ENCODE measurements around the gene LY6G5B.

LY6G5B gene

GRCh38 chr6:31662124-31662723 lies 7.6 kb upstream of the LY6G5B start:
- no peak for DNase-seq

GRCh38 chr6:31663126-31663960 lies 6.4 kb upstream of the LY6G5B start:
- DNase-seq = no peak

GRCh38 chr6:31663961-31664789 lies 5.6 kb upstream of the LY6G5B start:
- DNase-seq = peak in 2 of 58 donors; percentile 10 to 20

GRCh38 chr6:31664790-31665500 lies 4.8 kb upstream of the LY6G5B start, which contains the start of gene GPANK1:
TSS of gene GPANK1 (minus strand) at chr6:31664997. CDS start at chr6:31664478, 519 bp downstream.
- DNase-seq = peak; percentile 25 to 95 (median 84)

GRCh38 chr6:31665501-31666336 lies 4.1 kb upstream of the LY6G5B start, which contains the start of gene CSNK2B:
TSS of gene CSNK2B (plus strand) at chr6:31666080. CDS start at chr6:31666832, 752 bp downstream.
- peak; percentile 82 to 100 (median 98) for DNase-seq

- DNase-seq = no peak
Measured at GRCh38 chr6:31666337-31666965, 3.3 kb upstream of the LY6G5B start.

- no peak for DNase-seq
Measured at GRCh38 chr6:31676322-31676903, 6.6 kb downstream of the LY6G5B start.

GRCh38 chr6:31676904-31677303 lies 7.1 kb downstream of the LY6G5B start:
- no peak for DNase-seq

- DNase-seq = no peak
Measured at GRCh38 chr6:31677955-31678354, 8.2 kb downstream of the LY6G5B start.

GRCh38 chr6:31680226-31681134 lies 10.7 kb downstream of the LY6G5B start, which contains the start of gene LY6G5C:
TSS of gene LY6G5C (minus strand) at chr6:31681067. CDS start at chr6:31680373, 694 bp downstream.
- DNase-seq = peak in 57 of 58 donors; percentile 7 to 83 (median 60)

- DNase-seq = peak in 23 of 58 donors; percentile 3 to 47 (median 20)
Measured at GRCh38 chr6:31681135-31681671, 11.4 kb downstream of the LY6G5B start.

- DNase-seq = no peak
Measured at GRCh38 chr6:31683591-31683990, 13.8 kb downstream of the LY6G5B start.

GRCh38 chr6:31686483-31686882 lies 16.7 kb downstream of the LY6G5B start:
- DNase-seq = no peak

GRCh38 chr6:31687321-31687720 lies 17.5 kb downstream of the LY6G5B start:
- no peak for DNase-seq

GRCh38 chr6:31687860-31688693 lies 18.3 kb downstream of the LY6G5B start:
- DNase-seq = no peak
